CD4-positive, CD25-positive, alpha-beta regulatory T cell (primary cell): Measurements from ENCODE around the gene ADGRG3. TPM values are rescaled to one million over a fixed set of nuclear protein-coding genes. Genes with fewer than 3 reads are reported as not detected.

Experiments
- ATAC-seq, 2 donors: fragments of 150-1000 bp; cut with Tn5 transposase; one replicate each; pipeline ENCODE4 v1.10.0; 2021; ENCODE audit warnings: low read depth in 2 of 2, moderate number of reproducible peaks in 2 of 2, moderate library complexity in 1 of 2
- DNase-seq, 3 donors: peaks; one replicate each; pipeline versions ENCODE4 v3.0.0 to v3.0.0-alpha.2; 2012 to 2022; ENCODE audit warnings: mixed read lengths in 1 of 3
- H3K27ac ChIP-seq: one replicate; pipeline ENCODE4 v1.7.0; 2013; ENCODE audit warnings: mild to moderate bottlenecking, low read length; ENCODE audit not compliant: insufficient read depth, poor library complexity, severe bottlenecking
- H3K27me3 ChIP-seq: one replicate; pipeline ENCODE4 v1.7.0; 2013; ENCODE audit warnings: low read length; ENCODE audit not compliant: control insufficient read depth, insufficient read depth
- H3K36me3 ChIP-seq: one replicate; pipeline ENCODE4 v1.7.0; 2013; ENCODE audit warnings: mild to moderate bottlenecking, low read length, moderate library complexity; ENCODE audit not compliant: control insufficient read depth, insufficient read depth
- H3K4me1 ChIP-seq: 2 replicates; pipeline ENCODE4 v1.7.0; 2013; ENCODE audit warnings: mild to moderate bottlenecking, low read length; ENCODE audit not compliant: insufficient read depth, control insufficient read depth, poor library complexity, severe bottlenecking
- H3K4me3 ChIP-seq: one replicate; pipeline ENCODE4 v1.7.0; 2013; ENCODE audit warnings: low read depth, mild to moderate bottlenecking, low read length, moderate library complexity
- H3K9me3 ChIP-seq, 2 experiments: 1 replicate in 1 of 2; 2 replicates in 1 of 2; pipeline ENCODE4 v1.7.0; 2013; ENCODE audit warnings: low read length in 2 of 2, mild to moderate bottlenecking in 1 of 2, moderate library complexity in 1 of 2; ENCODE audit not compliant: control insufficient read depth in 2 of 2
- H3K27ac Mint-ChIP-seq, 3 donors: one replicate each; pipeline ENCODE4 v1.8.0; 2020 to 2022; ENCODE audit warnings: mild to moderate bottlenecking in 3 of 3, mixed read lengths in 3 of 3, moderate library complexity in 2 of 3
- H3K27me3 Mint-ChIP-seq: one replicate; pipeline ENCODE4 v1.8.0; 2022; ENCODE audit warnings: mild to moderate bottlenecking, mixed read lengths
- H3K36me3 Mint-ChIP-seq: one replicate; pipeline ENCODE4 v1.8.0; 2020; ENCODE audit warnings: mixed read lengths
- H3K4me1 Mint-ChIP-seq, 4 donors: one replicate each; pipeline ENCODE4 v1.8.0; 2020 to 2022; ENCODE audit warnings: mixed read lengths in 4 of 4, mild to moderate bottlenecking in 1 of 4
- H3K4me3 Mint-ChIP-seq, 4 donors: one replicate each; pipeline ENCODE4 v1.8.0; 2020 to 2022; ENCODE audit warnings: mild to moderate bottlenecking in 4 of 4, mixed read lengths in 4 of 4, moderate library complexity in 3 of 4
- H3K9me3 Mint-ChIP-seq, 7 donors: one replicate each; pipeline ENCODE4 v1.8.0; 2020 to 2022; ENCODE audit warnings: mixed read lengths in 7 of 7, mild to moderate bottlenecking in 3 of 7, moderate library complexity in 2 of 7
- polyA plus RNA-seq, 4 donors: library from polyadenylated mRNA; unstranded; fragments of 300-500 nt; fragmentation: Illumina TruSeq; gene quantifications; one replicate each; pipeline ENCODE4 v1.2.3, GENCODE V29; 2021
- total RNA-seq: library from RNA; stranded (reverse); gene quantifications from one replicate; pipeline ENCODE4 v1.2.3, GENCODE V29; 2022

Gene ADGRG3
- total RNA-seq (0.32 TPM), polyA plus RNA-seq (not detected)

DNA sequence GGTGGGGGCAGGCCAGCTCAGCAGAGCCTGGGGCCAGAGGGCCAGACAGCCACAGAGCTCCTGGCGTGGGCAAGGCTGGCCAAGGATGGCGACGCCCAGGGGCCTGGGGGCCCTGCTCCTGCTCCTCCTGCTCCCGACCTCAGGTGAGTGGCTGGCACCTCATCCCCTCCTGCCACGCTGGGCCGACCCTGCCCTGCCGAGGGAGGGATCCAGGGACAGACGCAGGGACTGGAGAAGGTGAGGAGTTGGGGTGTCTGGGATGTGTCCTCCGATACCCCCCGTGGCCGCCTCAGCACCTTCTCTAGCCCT is at the start of gene ADGRG3:
Gene ADGRG3, plus strand, starts transcription at position 44 of the 309 bp plus-strand sequence. Its CDS starts 42 bp downstream, at position 86.
- no peak for DNase-seq
- H3K27ac Mint-ChIP-seq: no peak within 1 kb of the TSS

GRCh38 chr16:57619133-57619605 is 48.9 kb upstream of the ADGRG3 start:
- Mint-ChIP-seq H3K4me1 (no peaks in the 10 kb centered on the region), H3K27me3 (peaks cover 7% of the 10 kb centered on the region), H3K4me3 (no peak overlapping the region), H3K36me3 (no peaks in the 10 kb centered on the region), H3K9me3 (no peaks in the 10 kb centered on the region), H3K27ac (peak overlapping the region in 1 of 3 donors; percentile 33)
- Histone ChIP-seq H3K4me1 (no peaks in the 10 kb centered on the region), H3K4me3 (no peak overlapping the region), H3K36me3 (no peaks in the 10 kb centered on the region), H3K27ac (no peak overlapping the region), H3K27me3 (no peaks in the 10 kb centered on the region), H3K9me3 (no peaks in the 10 kb centered on the region)
- no peak for DNase-seq
- no peak for ATAC-seq

More for the DNA sequence above, at the start of gene ADGRG3:
- Histone ChIP-seq H3K9me3 (no peaks in the 10 kb centered on the region), H3K27ac (no peak within 1 kb of the TSS), H3K4me1 (no peaks in the 10 kb centered on the region), H3K27me3 (no peaks in the 10 kb centered on the region), H3K4me3 (no peak within 1 kb of the TSS), H3K36me3 (no peaks in the 10 kb centered on the region)
- H3K36me3 Mint-ChIP-seq: no peaks in the 10 kb centered on the region
- no peaks in the 10 kb centered on the region for H3K4me1 Mint-ChIP-seq
- no peaks in the 10 kb centered on the region for H3K9me3 Mint-ChIP-seq
- ATAC-seq: peak in 1 of 2 donors; percentile 37
- H3K4me3 Mint-ChIP-seq: no peak within 1 kb of the TSS
- H3K27me3 Mint-ChIP-seq: peaks cover 20% of the 10 kb centered on the region

GRCh38 chr16:57619606-57620334 is 48.3 kb upstream of the ADGRG3 start:
- H3K27ac ChIP-seq: no peak overlapping the region
- no peak for ATAC-seq
- H3K4me3 ChIP-seq: no peak overlapping the region
- H3K36me3 ChIP-seq: no peaks in the 10 kb centered on the region
- DNase-seq: no peak
- no peaks in the 10 kb centered on the region for H3K9me3 ChIP-seq
- H3K9me3 Mint-ChIP-seq: no peaks in the 10 kb centered on the region
- no peaks in the 10 kb centered on the region for H3K36me3 Mint-ChIP-seq
- H3K4me1 ChIP-seq: no peaks in the 10 kb centered on the region
- H3K4me3 Mint-ChIP-seq: no peak overlapping the region
- H3K27me3 Mint-ChIP-seq: peaks cover 7% of the 10 kb centered on the region
- no peaks in the 10 kb centered on the region for H3K27me3 ChIP-seq
- H3K27ac Mint-ChIP-seq: no peak overlapping the region
- H3K4me1 Mint-ChIP-seq: no peaks in the 10 kb centered on the region

- ATAC-seq: no peak
- H3K27me3 ChIP-seq: no peaks in the 10 kb centered on the region
- H3K4me3 ChIP-seq: no peak overlapping the region
- Mint-ChIP-seq H3K4me3 (no peak overlapping the region), H3K9me3 (no peaks in the 10 kb centered on the region), H3K4me1 (no peaks in the 10 kb centered on the region), H3K36me3 (no peaks in the 10 kb centered on the region), H3K27ac (no peak overlapping the region), H3K27me3 (peaks cover 8% of the 10 kb centered on the region)
- H3K27ac ChIP-seq: no peak overlapping the region
- no peaks in the 10 kb centered on the region for H3K36me3 ChIP-seq
- no peak for DNase-seq
- no peaks in the 10 kb centered on the region for H3K4me1 ChIP-seq
- no peaks in the 10 kb centered on the region for H3K9me3 ChIP-seq
These were observed 47.5 kb upstream of the ADGRG3 start for GRCh38 chr16:57620335-57621231.

GRCh38 chr16:57621521-57622271 is 46.4 kb upstream of the ADGRG3 start:
- Mint-ChIP-seq H3K36me3 (no peaks in the 10 kb centered on the region), H3K9me3 (no peaks in the 10 kb centered on the region), H3K4me1 (no peaks in the 10 kb centered on the region), H3K27ac (peak overlapping the region in 1 of 3 donors; percentile 41), H3K4me3 (no peak overlapping the region), H3K27me3 (peaks cover 13% of the 10 kb centered on the region)
- Histone ChIP-seq H3K9me3 (no peaks in the 10 kb centered on the region), H3K4me1 (no peaks in the 10 kb centered on the region), H3K27me3 (no peaks in the 10 kb centered on the region), H3K27ac (no peak overlapping the region), H3K36me3 (no peaks in the 10 kb centered on the region), H3K4me3 (no peak overlapping the region)
- no peak for ATAC-seq
- no peak for DNase-seq

DNA sequence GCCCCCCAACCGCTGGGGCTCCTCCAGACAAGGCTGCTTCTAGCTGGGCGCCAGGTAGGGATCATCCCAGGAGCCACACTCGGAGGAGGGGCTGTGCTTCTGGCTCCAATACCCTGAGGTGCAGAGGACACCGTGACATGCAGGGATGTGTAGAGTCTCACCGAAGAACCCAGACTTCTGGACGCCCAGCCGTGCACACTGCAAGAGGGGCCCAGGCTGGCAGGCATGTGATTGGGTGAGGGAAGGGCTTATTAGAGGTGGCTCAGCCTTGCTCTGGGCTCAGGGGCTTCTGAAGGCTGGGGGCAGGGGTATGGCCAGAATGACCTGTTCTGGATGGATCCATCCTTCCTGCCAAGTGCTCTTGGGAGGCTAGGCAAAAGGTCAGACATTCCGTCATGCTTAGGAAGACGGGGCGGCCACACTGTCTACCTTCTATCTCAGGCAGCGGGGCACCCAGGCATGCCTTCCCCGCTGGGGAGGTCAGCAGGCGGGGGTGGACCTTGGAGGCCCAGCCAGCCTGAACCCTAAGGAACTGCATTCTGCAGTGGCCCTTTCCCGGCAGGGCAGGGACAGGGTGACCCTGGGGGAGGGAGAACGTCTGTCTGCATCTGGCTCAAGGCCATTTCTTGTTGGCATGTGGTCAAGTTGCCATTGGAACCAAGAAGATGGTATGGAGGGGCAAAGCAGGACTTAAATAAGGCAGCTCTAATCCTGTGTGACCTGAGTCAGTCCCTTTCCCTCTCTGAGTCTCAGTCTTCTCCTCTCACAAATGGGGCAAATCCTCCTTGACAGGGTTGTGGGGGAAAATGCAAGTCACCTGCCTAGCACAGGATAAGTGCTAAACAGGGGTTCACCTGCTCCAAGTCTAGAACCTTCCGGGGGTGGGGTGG is 45.5 kb upstream of the ADGRG3 start:
- Mint-ChIP-seq H3K4me3 (no peak overlapping the region), H3K9me3 (no peaks in the 10 kb centered on the region), H3K4me1 (no peaks in the 10 kb centered on the region), H3K27ac (peak overlapping the region in 1 of 3 donors; percentile 41), H3K27me3 (peaks cover 13% of the 10 kb centered on the region), H3K36me3 (no peaks in the 10 kb centered on the region)
- ATAC-seq: no peak
- no peaks in the 10 kb centered on the region for H3K36me3 ChIP-seq
- no peak for DNase-seq
- no peaks in the 10 kb centered on the region for H3K9me3 ChIP-seq
- no peak overlapping the region for H3K27ac ChIP-seq
- H3K4me3 ChIP-seq: no peak overlapping the region
- H3K27me3 ChIP-seq: no peaks in the 10 kb centered on the region
- H3K4me1 ChIP-seq: no peaks in the 10 kb centered on the region
